Type B pancreatic cell (in vitro differentiated cells): Measurements from ENCODE around the gene PRTG. TPM values are rescaled to one million over a fixed set of nuclear protein-coding genes. Genes with fewer than 3 reads are reported as not detected.
"Not testable (repeated sequence)": the region's sequence is repeated elsewhere in the genome, so short reads cannot be mapped to it uniquely, and the experiment has no call there.

Experiments
- DNase-seq: peaks from one replicate; pipeline ENCODE4 v3.0.0; 2021; ENCODE audit warnings: mixed read lengths; ENCODE audit not compliant: unreplicated experiment; ENCODE audit errors: extremely low spot score
- H3K27ac Mint-ChIP-seq: 2 replicates; pipeline ENCODE4 v1.8.0; 2021; ENCODE audit warnings: mild to moderate bottlenecking, mixed read lengths
- H3K27me3 Mint-ChIP-seq: 2 replicates; pipeline ENCODE4 v1.8.0; 2021; ENCODE audit warnings: mixed read lengths
- H3K36me3 Mint-ChIP-seq: 2 replicates; pipeline ENCODE4 v1.8.0; 2021; ENCODE audit warnings: mixed read lengths
- H3K4me1 Mint-ChIP-seq: one replicate; pipeline ENCODE4 v1.8.0; 2021; ENCODE audit warnings: mixed read lengths; ENCODE audit not compliant: unreplicated experiment
- H3K4me3 Mint-ChIP-seq: 2 replicates; pipeline ENCODE4 v1.8.0; 2021; ENCODE audit warnings: mild to moderate bottlenecking, mixed read lengths
- H3K9me3 Mint-ChIP-seq: 2 replicates; pipeline ENCODE4 v1.8.0; 2021; ENCODE audit warnings: mixed read lengths
- long read RNA-seq: library from polyadenylated mRNA; unstranded; transcript quantifications from one replicate; pipeline ENCODE4 v2.0.0, GENCODE V29; 2020
- total RNA-seq: library from RNA; stranded (reverse); gene quantifications from 2 replicates; pipeline ENCODE4 v1.2.1, GENCODE V29; 2021; ENCODE audit warnings: low replicate concordance
- TF ChIP-seq, protein P1 (sequence below): fragments of 200-600 bp; sonication (generic); conservative IDR thresholded peaks from 2 replicates; pipeline ENCODE4 v1.5.0; 2021; ENCODE audit warnings: antibody characterized with exemption, mild to moderate bottlenecking

PRTG gene, protein sequence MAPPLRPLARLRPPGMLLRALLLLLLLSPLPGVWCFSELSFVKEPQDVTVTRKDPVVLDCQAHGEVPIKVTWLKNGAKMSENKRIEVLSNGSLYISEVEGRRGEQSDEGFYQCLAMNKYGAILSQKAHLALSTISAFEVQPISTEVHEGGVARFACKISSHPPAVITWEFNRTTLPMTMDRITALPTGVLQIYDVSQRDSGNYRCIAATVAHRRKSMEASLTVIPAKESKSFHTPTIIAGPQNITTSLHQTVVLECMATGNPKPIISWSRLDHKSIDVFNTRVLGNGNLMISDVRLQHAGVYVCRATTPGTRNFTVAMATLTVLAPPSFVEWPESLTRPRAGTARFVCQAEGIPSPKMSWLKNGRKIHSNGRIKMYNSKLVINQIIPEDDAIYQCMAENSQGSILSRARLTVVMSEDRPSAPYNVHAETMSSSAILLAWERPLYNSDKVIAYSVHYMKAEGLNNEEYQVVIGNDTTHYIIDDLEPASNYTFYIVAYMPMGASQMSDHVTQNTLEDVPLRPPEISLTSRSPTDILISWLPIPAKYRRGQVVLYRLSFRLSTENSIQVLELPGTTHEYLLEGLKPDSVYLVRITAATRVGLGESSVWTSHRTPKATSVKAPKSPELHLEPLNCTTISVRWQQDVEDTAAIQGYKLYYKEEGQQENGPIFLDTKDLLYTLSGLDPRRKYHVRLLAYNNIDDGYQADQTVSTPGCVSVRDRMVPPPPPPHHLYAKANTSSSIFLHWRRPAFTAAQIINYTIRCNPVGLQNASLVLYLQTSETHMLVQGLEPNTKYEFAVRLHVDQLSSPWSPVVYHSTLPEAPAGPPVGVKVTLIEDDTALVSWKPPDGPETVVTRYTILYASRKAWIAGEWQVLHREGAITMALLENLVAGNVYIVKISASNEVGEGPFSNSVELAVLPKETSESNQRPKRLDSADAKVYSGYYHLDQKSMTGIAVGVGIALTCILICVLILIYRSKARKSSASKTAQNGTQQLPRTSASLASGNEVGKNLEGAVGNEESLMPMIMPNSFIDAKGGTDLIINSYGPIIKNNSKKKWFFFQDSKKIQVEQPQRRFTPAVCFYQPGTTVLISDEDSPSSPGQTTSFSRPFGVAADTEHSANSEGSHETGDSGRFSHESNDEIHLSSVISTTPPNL
- 14.3 and 51.7 TPM in 2 replicates for total RNA-seq
- long read RNA-seq, partial matches to known transcripts: 1 of 3 reads
- long read RNA-seq, other reads (novel, unspliced or antisense): 2 of 3 reads

DNA sequence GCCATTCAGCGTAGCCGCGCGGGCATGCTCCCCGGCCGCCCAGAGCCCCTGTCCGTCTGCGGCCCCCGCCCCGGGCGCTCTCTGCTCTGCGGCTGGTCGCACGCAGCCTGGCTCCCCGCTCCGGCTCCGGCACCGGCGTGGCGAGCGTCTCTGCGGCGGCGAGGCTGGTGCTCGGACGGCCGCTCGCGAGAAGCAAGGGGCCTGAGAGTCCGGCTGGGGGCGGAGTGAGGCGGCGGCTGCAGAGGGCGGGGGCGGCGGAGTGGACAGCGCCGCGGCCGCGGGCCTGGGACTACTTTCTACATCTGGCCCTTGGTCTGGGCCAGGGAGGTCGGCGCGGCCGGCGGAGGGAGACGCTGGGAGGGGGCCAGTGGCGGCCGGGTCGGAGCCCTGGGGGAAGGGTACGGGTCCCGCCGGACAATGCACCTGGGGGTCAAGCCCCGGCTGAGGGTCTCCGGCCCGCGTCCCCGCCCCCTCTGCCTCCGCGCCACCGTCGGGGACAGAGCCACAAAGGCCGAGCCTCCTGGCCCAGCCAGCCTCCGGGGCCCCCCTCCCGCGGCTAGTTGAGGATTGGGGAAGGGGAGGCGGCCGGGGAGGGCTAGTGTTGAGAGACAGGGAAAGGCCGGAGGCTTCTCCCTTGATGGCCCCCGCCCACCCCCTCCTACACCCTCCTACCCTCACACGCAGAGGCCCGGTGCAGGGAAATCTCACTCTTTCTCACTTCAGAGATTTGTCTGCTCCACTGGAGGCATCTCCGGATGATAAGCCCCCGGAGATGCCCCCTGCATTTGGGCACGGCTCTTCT is at the start of gene PRTG:
Gene PRTG, minus strand, starts transcription at position 226 of the 802 bp plus-strand sequence. Its CDS starts 221 bp downstream, at position 5.
- Mint-ChIP-seq H3K4me3 (peak within 1 kb of the TSS; percentile 91), H3K27me3 (no peaks in the 10 kb centered on the region)

DNA sequence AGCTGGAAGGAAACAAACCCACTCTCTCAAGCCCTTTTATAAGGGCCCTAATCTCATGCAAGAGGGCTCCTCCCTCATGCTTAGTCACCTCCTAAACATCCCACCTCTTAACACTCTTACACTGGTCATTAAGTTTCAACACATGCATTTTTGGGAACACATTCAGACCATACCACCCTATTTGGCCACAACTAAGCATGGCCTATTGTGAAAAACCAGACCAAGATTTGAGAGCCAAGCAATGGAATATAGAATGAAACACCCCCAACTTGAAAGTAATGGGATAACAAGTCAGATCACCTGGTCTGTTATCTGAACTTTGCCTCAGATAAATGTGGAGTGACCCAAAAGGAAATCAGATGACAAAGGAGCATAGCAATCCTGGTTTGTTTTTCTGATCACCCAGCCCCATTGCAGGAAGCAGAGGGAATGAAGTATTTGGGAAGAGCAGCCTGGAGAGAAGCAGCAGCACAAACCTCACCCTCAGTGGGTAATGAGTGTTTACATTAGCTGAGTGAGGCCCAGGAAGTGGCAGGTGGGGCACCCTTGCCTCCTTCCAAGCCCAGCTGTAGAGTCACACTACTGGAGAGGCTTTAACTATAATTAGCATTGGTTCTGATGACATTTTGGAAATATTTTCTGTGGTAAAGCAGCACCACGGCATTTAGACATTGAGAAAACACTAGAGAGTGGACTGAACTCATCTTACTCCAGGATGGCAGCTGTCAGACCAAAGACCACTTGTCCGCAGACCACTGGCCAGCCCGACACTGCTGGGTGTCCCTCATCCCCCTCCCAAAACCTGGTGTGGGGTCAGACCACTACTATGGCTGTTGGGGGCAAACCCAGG is 48.8 kb upstream of the PRTG start:
- H3K27ac Mint-ChIP-seq: peak overlapping the region; percentile 66

More for the DNA sequence above, at the start of gene PRTG:
- TF ChIP-seq, protein P1, sequence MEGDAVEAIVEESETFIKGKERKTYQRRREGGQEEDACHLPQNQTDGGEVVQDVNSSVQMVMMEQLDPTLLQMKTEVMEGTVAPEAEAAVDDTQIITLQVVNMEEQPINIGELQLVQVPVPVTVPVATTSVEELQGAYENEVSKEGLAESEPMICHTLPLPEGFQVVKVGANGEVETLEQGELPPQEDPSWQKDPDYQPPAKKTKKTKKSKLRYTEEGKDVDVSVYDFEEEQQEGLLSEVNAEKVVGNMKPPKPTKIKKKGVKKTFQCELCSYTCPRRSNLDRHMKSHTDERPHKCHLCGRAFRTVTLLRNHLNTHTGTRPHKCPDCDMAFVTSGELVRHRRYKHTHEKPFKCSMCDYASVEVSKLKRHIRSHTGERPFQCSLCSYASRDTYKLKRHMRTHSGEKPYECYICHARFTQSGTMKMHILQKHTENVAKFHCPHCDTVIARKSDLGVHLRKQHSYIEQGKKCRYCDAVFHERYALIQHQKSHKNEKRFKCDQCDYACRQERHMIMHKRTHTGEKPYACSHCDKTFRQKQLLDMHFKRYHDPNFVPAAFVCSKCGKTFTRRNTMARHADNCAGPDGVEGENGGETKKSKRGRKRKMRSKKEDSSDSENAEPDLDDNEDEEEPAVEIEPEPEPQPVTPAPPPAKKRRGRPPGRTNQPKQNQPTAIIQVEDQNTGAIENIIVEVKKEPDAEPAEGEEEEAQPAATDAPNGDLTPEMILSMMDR: no peak
- peak; percentile 86 for DNase-seq
- Mint-ChIP-seq H3K9me3 (no peaks in the 10 kb centered on the region), H3K4me1 (peaks cover 20% of the 10 kb centered on the region), H3K27ac (peak within 1 kb of the TSS; percentile 74), H3K36me3 (no peaks in the 10 kb centered on the region)

DNA sequence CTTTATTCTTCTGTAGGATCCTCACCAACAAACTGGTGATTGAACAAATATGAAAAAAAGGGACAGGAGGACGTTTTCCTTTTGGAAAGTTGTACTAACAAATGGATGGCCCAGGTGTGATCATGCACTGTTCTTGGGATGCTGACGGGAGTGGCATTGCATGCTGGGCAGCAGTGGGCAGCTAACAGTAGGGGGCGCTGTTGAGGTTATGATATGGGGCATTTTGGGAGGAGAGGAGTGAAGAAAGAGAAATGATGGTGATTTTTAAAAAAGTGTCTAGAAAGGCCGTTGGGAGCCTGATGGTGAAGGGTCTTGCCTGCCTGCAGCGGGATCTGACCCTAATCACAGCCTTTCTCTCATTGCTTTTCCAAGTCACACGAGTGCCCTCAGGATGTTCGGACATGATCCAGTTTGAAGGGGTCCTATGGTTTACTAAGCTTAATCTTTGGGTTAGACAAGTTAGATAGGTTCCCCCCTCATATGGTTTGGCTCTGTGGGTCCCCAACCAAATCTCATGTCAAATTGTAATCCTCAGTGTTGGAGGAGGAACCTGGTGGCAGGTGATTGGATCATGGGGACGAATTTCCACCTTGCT is 46.2 kb upstream of the PRTG start:
- Mint-ChIP-seq H3K4me3 (no peak overlapping the region), H3K27ac (no peak overlapping the region), H3K27me3 (no peaks in the 10 kb centered on the region), H3K4me1 (peaks cover 29% of the 10 kb centered on the region), H3K9me3 (peaks cover 4% of the 10 kb centered on the region), H3K36me3 (peaks cover 6% of the 10 kb centered on the region)
- TF ChIP-seq, protein P1: peak; percentile 68
- DNase-seq: no peak

More for the DNA sequence above, 48.8 kb upstream of the PRTG start:
- Mint-ChIP-seq H3K4me3 (no peak overlapping the region), H3K27me3 (no peaks in the 10 kb centered on the region), H3K36me3 (peaks cover 6% of the 10 kb centered on the region), H3K4me1 (peaks cover 15% of the 10 kb centered on the region), H3K9me3 (peaks cover 8% of the 10 kb centered on the region)
- no peak for DNase-seq
- TF ChIP-seq, protein P1: no peak

DNA sequence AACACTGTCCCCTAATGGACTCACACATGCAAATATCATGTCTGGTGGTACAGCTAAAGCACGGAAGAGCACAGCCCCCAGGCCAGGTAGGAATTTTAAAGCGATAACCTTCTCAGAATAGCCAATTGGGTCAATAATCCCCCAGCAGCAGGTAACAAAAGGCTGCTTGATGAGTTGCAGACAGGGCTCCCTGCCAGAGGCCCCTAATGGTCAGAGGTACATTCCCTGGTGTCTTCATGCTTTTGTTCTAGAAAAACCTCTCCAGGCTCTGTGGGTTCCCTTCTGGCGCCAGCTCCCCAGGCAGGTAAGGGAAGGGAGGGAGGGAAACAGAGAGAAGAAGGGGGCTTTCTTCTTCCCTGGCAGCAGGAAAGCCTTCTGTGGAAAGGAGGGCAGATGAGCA is 43.4 kb upstream of the PRTG start:
- Mint-ChIP-seq H3K27me3 (no peaks in the 10 kb centered on the region), H3K27ac (no peak overlapping the region), H3K4me3 (no peak overlapping the region), H3K9me3 (peaks cover 4% of the 10 kb centered on the region), H3K36me3 (peaks cover 6% of the 10 kb centered on the region), H3K4me1 (peaks cover 41% of the 10 kb centered on the region)
- no peak for DNase-seq
- TF ChIP-seq, protein P1: no peak

DNA sequence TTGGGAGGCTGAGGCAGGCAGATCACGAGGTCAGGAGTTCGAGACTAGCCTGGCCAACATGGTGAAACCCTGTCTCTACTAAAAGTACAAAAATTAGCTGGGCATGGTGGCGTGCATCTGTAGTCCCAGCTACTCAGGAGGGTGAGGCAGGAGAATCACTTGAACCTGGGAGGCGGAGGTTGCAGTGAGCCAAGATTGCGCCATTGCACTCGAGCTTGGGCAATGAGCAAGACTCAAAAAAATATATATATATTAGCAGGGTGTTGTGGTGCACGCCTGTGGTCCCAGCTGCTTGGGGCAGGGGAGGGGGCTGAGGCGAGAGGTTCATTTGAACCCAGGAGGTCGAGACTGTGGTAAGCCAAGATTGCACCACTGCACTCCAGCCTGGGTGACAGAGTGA is 42.6 kb upstream of the PRTG start:
- H3K9me3 Mint-ChIP-seq, H3K27me3 Mint-ChIP-seq, H3K4me3 Mint-ChIP-seq: not testable (repeated sequence)

More for the DNA sequence above, 42.6 kb upstream of the PRTG start:
- H3K4me1 Mint-ChIP-seq: peaks cover 41% of the 10 kb centered on the region
- DNase-seq, H3K27ac Mint-ChIP-seq, H3K36me3 Mint-ChIP-seq: not testable (repeated sequence)
